ENCODE data around the gene FUT7. TPM values are rescaled to one million over a fixed set of nuclear protein-coding genes. Genes with fewer than 3 reads are reported as not detected.
A peak's percentile ranks its signal among the peaks of the same experiment; 100 is the strongest.

Gene FUT7
- total and polyA plus RNA-seq, 9 of the 15 experiments (the other 6 are each of a cell fraction or from before 2014, with no cell fraction given), result not detected

- no peak overlapping the region for H3K4me2 ChIP-seq (ENCODE audit: insufficient read depth, low read length)
- no peaks in the 10 kb centered on the region for H3K36me3 ChIP-seq (ENCODE audit: control insufficient read depth, insufficient read depth, low read length)
- H3K27me3 ChIP-seq (ENCODE audit: control insufficient read depth in 2 of 2, insufficient read depth in 2 of 2, low read length in 2 of 2), result no peaks in the 10 kb centered on the region
- in situ Hi-C loops (cut with MboI) (no loop called here), intact Hi-C loops (cut with micrococcal nuclease) (no loop called here)
- H3K9me3 ChIP-seq (replicated peaks; ENCODE audit: control insufficient read depth, insufficient read depth, low read depth, low read length), result no peaks in the 10 kb centered on the region
- CTCF ChIA-PET (ENCODE audit: low intra/inter-chr PET ratio), result no interaction called here
- H2AFZ ChIP-seq (ENCODE audit: low read depth, low read length), result no peak overlapping the region
- H3K9ac ChIP-seq (ENCODE audit: insufficient read depth in 1 of 2, low read depth in 2 of 2, low read length in 2 of 2), result peak overlapping the region in 1 of 2 experiments; percentile 43; a peak in 1 of 4 replicates
- ATAC-seq (no peak), DNase-seq (ENCODE audit: extremely low read depth in 1 of 4, low spot score in 3 of 4) (no peak), FAIRE-seq (no peak)
- H4K20me1 ChIP-seq (replicated peaks; ENCODE audit: control insufficient read depth, insufficient read depth, low read length), result no peaks in the 10 kb centered on the region
- H3K9me1 ChIP-seq (ENCODE audit: control insufficient read depth, insufficient read depth, low read length), result no peaks in the 10 kb centered on the region
- no peak overlapping the region for H3K4me3 ChIP-seq
- no peak overlapping the region for H3K27ac ChIP-seq (ENCODE audit: extremely low read depth, low read depth, low read length)
- 87% methylated on average over 7 of the region's 29 CpGs for WGBS (ENCODE audit: insufficient coverage, low coverage, missing lambda C conversion rate)
- POLR2A ChIA-PET, result no interaction called here
- H3K79me2 ChIP-seq (ENCODE audit: control insufficient read depth, insufficient read depth, low read length), result no peaks in the 10 kb centered on the region
- peaks cover 9 to 62% of the 10 kb centered on the region in 2 experiments; a peak in 4 of 5 replicates for H3K4me1 ChIP-seq (replicated peaks in 1 of 2; ENCODE audit: control insufficient read depth in 2 of 2, insufficient read depth in 2 of 2, low read length in 2 of 2)
- TF ChIP-seq ZNF644 (tag; IDR thresholded peaks at IDR 0.05; ENCODE audit: low read depth) (no peak), HMGN3 (IDR thresholded peaks at IDR 0.05; ENCODE audit: borderline replicate concordance, extremely low read depth, insufficient read length, low read depth, low read length) (no peak), ARNT (IDR thresholded peaks at IDR 0.05) (no peak), SNAPC5 (CRISPR knock-in tag; IDR thresholded peaks at IDR 0.05) (no peak), DIDO1 (tag; IDR thresholded peaks at IDR 0.05; ENCODE audit: low read depth) (no peak), ZNF24 (IDR thresholded peaks at IDR 0.05) (no peak), ZKSCAN3 (CRISPR knock-in tag; IDR thresholded peaks at IDR 0.05) (no peak), ARHGAP35 (IDR thresholded peaks at IDR 0.05; ENCODE audit: partially characterized antibody) (no peak), ADNP (tag; IDR thresholded peaks at IDR 0.05) (no peak), ZBTB33 (CRISPR knock-in tag; IDR thresholded peaks at IDR 0.05) (no peak), TAF15 (IDR thresholded peaks at IDR 0.05; ENCODE audit: low read depth, low read length) (no peak), DDX20 (tag; IDR thresholded peaks at IDR 0.05; ENCODE audit: low read depth) (no peak), RAD51 (IDR thresholded peaks at IDR 0.05; ENCODE audit: borderline replicate concordance, low read depth) (no peak), PHF8 (IDR thresholded peaks at IDR 0.05; ENCODE audit: borderline replicate concordance, low read length) (no peak), ELF4 (CRISPR knock-in tag; IDR thresholded peaks at IDR 0.05) (no peak)
- no TSS peak for BruUV-seq (replicated peaks)
Measured at GRCh38 chr9:136984464-136985026, 47.3 kb downstream of the FUT7 start.
